Upper lobe of left lung (tissue), 4 donors: ENCODE data around the gene CIPC.

Experiments
- EP300 ChIP-seq, 4 donors: sonication (generic); formaldehyde crosslinking; IDR thresholded peaks; one replicate each; pipeline ENCODE4 v1.5.1; 2017; ENCODE audit warnings: antibody characterized with exemption in 4 of 4, control low read depth in 2 of 4
- POLR2AphosphoS5 ChIP-seq, 2 donors: sonication (generic); formaldehyde crosslinking; IDR thresholded peaks; one replicate each; pipeline ENCODE4 v1.5.1; 2017; ENCODE audit warnings: antibody characterized with exemption in 2 of 2
- TF ChIP-seq, protein P1 (sequence below), 6 experiments: fragments of 450-650 bp in 4 of 6; fragments of 200-600 bp in 2 of 6; sonication (generic) in 2 of 6; IDR thresholded peaks; one replicate each; pipeline ENCODE4 v1.5.1; 2016 to 2019; ENCODE audit warnings: antibody characterized with exemption in 6 of 6

GRCh38 chr14:77125823-77126325 lies 27.8 kb downstream of the CIPC start:
- no peak for TF ChIP-seq POLR2AphosphoS5 (IDR thresholded peaks at IDR 0.05)
- TF ChIP-seq, protein P1, sequence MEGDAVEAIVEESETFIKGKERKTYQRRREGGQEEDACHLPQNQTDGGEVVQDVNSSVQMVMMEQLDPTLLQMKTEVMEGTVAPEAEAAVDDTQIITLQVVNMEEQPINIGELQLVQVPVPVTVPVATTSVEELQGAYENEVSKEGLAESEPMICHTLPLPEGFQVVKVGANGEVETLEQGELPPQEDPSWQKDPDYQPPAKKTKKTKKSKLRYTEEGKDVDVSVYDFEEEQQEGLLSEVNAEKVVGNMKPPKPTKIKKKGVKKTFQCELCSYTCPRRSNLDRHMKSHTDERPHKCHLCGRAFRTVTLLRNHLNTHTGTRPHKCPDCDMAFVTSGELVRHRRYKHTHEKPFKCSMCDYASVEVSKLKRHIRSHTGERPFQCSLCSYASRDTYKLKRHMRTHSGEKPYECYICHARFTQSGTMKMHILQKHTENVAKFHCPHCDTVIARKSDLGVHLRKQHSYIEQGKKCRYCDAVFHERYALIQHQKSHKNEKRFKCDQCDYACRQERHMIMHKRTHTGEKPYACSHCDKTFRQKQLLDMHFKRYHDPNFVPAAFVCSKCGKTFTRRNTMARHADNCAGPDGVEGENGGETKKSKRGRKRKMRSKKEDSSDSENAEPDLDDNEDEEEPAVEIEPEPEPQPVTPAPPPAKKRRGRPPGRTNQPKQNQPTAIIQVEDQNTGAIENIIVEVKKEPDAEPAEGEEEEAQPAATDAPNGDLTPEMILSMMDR (IDR thresholded peaks at IDR 0.05), result no peak
- TF ChIP-seq EP300 (IDR thresholded peaks at IDR 0.05), result no peak
